IMR-90 (cell line): ENCODE results near the gene MFSD2A. TPM values are rescaled to one million over a fixed set of nuclear protein-coding genes. Genes with fewer than 3 reads are reported as not detected.

ENCODE experiments used
- ATAC-seq: fragments of 200-7000 bp; cut with Tn5 transposase; 2 replicates; pipeline ENCODE4 v1.9.1; 2020; ENCODE audit warnings: low read depth, mild to moderate bottlenecking, moderate library complexity
- BruUV-seq: library from RNA; stranded (reverse); fragments of 400-500 nt; replicated peaks from 2 replicates; lab custom pipeline; 2021; lab: Mats Ljungman, UMichigan
- CTCF ChIA-PET: fragments of 300-600 bp; formaldehyde crosslinking; extraction: SDS; loops from one replicate; lab custom pipeline; 2021; ENCODE audit warnings: antibody characterized with exemption; lab: Yijun Ruan, JAX
- POLR2A ChIA-PET: fragments of 300-600 bp; sonication (Branson Sonifier 250); formaldehyde crosslinking; loops from one replicate; lab custom pipeline; 2022; ENCODE audit warnings: antibody characterized with exemption; ENCODE audit not compliant: unreplicated experiment; lab: Charles Lee
- DNase-seq: peaks from one replicate; pipeline ENCODE4 v3.0.0; 2013
- H2AFZ ChIP-seq: replicated peaks from 2 replicates; pipeline ENCODE3; 2013; ENCODE audit warnings: low read length, mild to moderate bottlenecking; ENCODE audit not compliant: poor library complexity
- H2AK5ac ChIP-seq: 2 replicates; pipeline ENCODE4 v1.6.1; 2013; ENCODE audit warnings: low read depth, low read length, inconsistent platforms
- H2AK9ac ChIP-seq: replicated peaks from 2 replicates; pipeline ENCODE3; 2013; ENCODE audit warnings: mild to moderate bottlenecking, low read depth, low read length, moderate library complexity; ENCODE audit not compliant: poor library complexity
- H2BK120ac ChIP-seq: 2 replicates; pipeline ENCODE4 v1.6.1; 2013; ENCODE audit warnings: low read depth, low read length, inconsistent platforms
- H2BK15ac ChIP-seq: 3 replicates; pipeline ENCODE4 v1.6.1; 2013; ENCODE audit warnings: low read depth, low read length, inconsistent platforms
- H2BK20ac ChIP-seq: 2 replicates; pipeline ENCODE4 v1.6.1; 2013; ENCODE audit warnings: low read depth, mild to moderate bottlenecking, inconsistent platforms, low read length, moderate library complexity
- H2BK5ac ChIP-seq: 2 replicates; pipeline ENCODE4 v1.6.1; 2013; ENCODE audit warnings: mild to moderate bottlenecking, low read depth, low read length, inconsistent platforms; ENCODE audit not compliant: poor library complexity, severe bottlenecking
- H3K14ac ChIP-seq: replicated peaks from 2 replicates; pipeline ENCODE4 v1.6.1; 2013; ENCODE audit warnings: low read depth, low read length, inconsistent platforms
- H3K18ac ChIP-seq: 2 replicates; pipeline ENCODE4 v1.6.1; 2013; ENCODE audit warnings: low read depth, low read length, control low read depth
- H3K23ac ChIP-seq: 2 replicates; pipeline ENCODE4 v1.6.1; 2013; ENCODE audit warnings: low read depth, low read length, inconsistent platforms
- H3K27ac ChIP-seq: 2 replicates; pipeline ENCODE4 v1.5.1; 2013; ENCODE audit warnings: mild to moderate bottlenecking, control low read depth, low read length; ENCODE audit not compliant: insufficient read depth
- H3K27me3 ChIP-seq: 2 replicates; pipeline ENCODE4 v1.6.1; 2013; ENCODE audit warnings: low read length; ENCODE audit not compliant: control insufficient read depth, insufficient read depth
- H3K36me3 ChIP-seq: 2 replicates; pipeline ENCODE4 v1.6.1; 2013; ENCODE audit warnings: low read length, mixed read lengths; ENCODE audit not compliant: control insufficient read depth, insufficient read depth
- H3K4ac ChIP-seq: 2 replicates; pipeline ENCODE4 v1.6.1; 2013; ENCODE audit warnings: low read depth, low read length, inconsistent platforms
- H3K4me1 ChIP-seq: 2 replicates; pipeline ENCODE4 v1.6.1; 2013; ENCODE audit warnings: low read length, mixed read lengths; ENCODE audit not compliant: control insufficient read depth, insufficient read depth
- H3K4me2 ChIP-seq: 2 replicates; pipeline ENCODE4 v1.6.1; 2013; ENCODE audit warnings: low read depth, mild to moderate bottlenecking, control low read depth, low read length, moderate library complexity
- H3K4me3 ChIP-seq: 2 replicates; pipeline ENCODE4 v1.5.1; 2013; ENCODE audit warnings: low read depth, mild to moderate bottlenecking, control low read depth, low read length, moderate library complexity; ENCODE audit not compliant: insufficient read depth
- H3K56ac ChIP-seq: 2 replicates; pipeline ENCODE4 v1.6.1; 2013; ENCODE audit warnings: low read length, inconsistent platforms; ENCODE audit not compliant: insufficient read depth; ENCODE audit errors: extremely low read depth
- H3K79me1 ChIP-seq, 2 experiments: 2 replicates each; pipeline ENCODE4 v1.6.1; 2013; ENCODE audit warnings: low read length in 2 of 2, inconsistent platforms in 1 of 2, low read depth in 1 of 2
- H3K9ac ChIP-seq: 2 replicates; pipeline ENCODE4 v1.6.1; 2013; ENCODE audit warnings: low read depth, low read length, control low read depth
- H3K9me1 ChIP-seq: 2 replicates; pipeline ENCODE4 v1.6.1; 2013; ENCODE audit warnings: low read length, inconsistent platforms; ENCODE audit not compliant: insufficient read depth
- H3K9me3 ChIP-seq: 2 replicates; pipeline ENCODE4 v1.6.1; 2013; ENCODE audit warnings: low read length; ENCODE audit not compliant: control insufficient read depth, insufficient read depth
- H4K20me1 ChIP-seq: 2 replicates; pipeline ENCODE4 v1.6.1; 2013; ENCODE audit warnings: low read length, inconsistent platforms; ENCODE audit not compliant: insufficient read depth
- H4K5ac ChIP-seq: 2 replicates; pipeline ENCODE4 v1.6.1; 2013; ENCODE audit warnings: mild to moderate bottlenecking, low read depth, low read length, control low read depth
- H4K8ac ChIP-seq, 2 experiments: 2 replicates each; pipeline ENCODE4 v1.6.1; 2013; ENCODE audit warnings: low read depth in 2 of 2, low read length in 2 of 2, control low read depth in 1 of 2, inconsistent platforms in 1 of 2
- H4K91ac ChIP-seq: 2 replicates; pipeline ENCODE4 v1.6.1; 2013; ENCODE audit warnings: low read depth, low read length, inconsistent platforms; ENCODE audit not compliant: insufficient read depth
- CEBPB ChIP-seq: IDR thresholded peaks from 2 replicates; pipeline ENCODE4 v1.6.1; 2012; ENCODE audit warnings: low read depth, low read length, improper control_type of control experiment
- CTCF ChIP-seq: conservative IDR thresholded peaks from 2 replicates; pipeline ENCODE4 v1.5.1; 2012; ENCODE audit warnings: mild to moderate bottlenecking, low read depth, low read length, improper control_type of control experiment
- FOS ChIP-seq: fragments of 150-350 bp; IDR thresholded peaks from 2 replicates; pipeline ENCODE4 v1.6.1; 2016; ENCODE audit warnings: low read depth, low read length
- MAZ ChIP-seq: IDR thresholded peaks from 2 replicates; pipeline ENCODE4 v1.6.1; 2012; ENCODE audit warnings: low read depth, mild to moderate bottlenecking, low read length, improper control_type of control experiment, moderate library complexity, borderline replicate concordance
- MXI1 ChIP-seq: IDR thresholded peaks from 2 replicates; pipeline ENCODE4 v1.6.1; 2012; ENCODE audit warnings: low read depth, mild to moderate bottlenecking, low read length, moderate library complexity, borderline replicate concordance
- NFE2L2 ChIP-seq: fragments of 150-350 bp; IDR thresholded peaks from 2 replicates; pipeline ENCODE4 v1.6.1; 2016; ENCODE audit warnings: low read depth, mild to moderate bottlenecking, low read length
- POLR2A ChIP-seq: IDR thresholded peaks from 2 replicates; pipeline ENCODE4 v1.6.1; 2012; ENCODE audit warnings: mild to moderate bottlenecking, low read depth, low read length
- RAD21 ChIP-seq: IDR thresholded peaks from 2 replicates; pipeline ENCODE4 v1.6.1; 2012; ENCODE audit warnings: low read length, improper control_type of control experiment
- RFX5 ChIP-seq: IDR thresholded peaks from 2 replicates; pipeline ENCODE4 v1.8.0; 2012; ENCODE audit warnings: low read depth, mild to moderate bottlenecking, low read length, moderate library complexity
- SMC3 ChIP-seq: fragments of 150-350 bp; IDR thresholded peaks from 2 replicates; pipeline ENCODE4 v1.6.1; 2016; ENCODE audit warnings: low read depth, mild to moderate bottlenecking, antibody characterized with exemption, low read length, moderate library complexity
- WGBS, 2 experiments: methylation state at CpG; one replicate each; pipeline versions ENCODE4 v1.1.5 to v1.1.7; 2013; ENCODE audit warnings: missing lambda C conversion rate in 2 of 2; ENCODE audit not compliant: insufficient read length in 1 of 2; ENCODE audit errors: extremely low coverage in 2 of 2; 5-methylcytosine and 5-hydroxymethylcytosine counted together
- dilution Hi-C: fragments of 300-500 bp; cut with HindIII; formaldehyde crosslinking; loops from one replicate; pipeline ENCODE4 v1.14.3; 2018; ENCODE audit warnings: low sequenced_read_pairs; ENCODE audit not compliant: unreplicated experiment
- in situ Hi-C: fragments of 300-500 bp; cut with MboI; formaldehyde crosslinking; loops from 3 replicates; pipeline ENCODE4 v1.14.3; 2019; ENCODE audit warnings: low sequenced_read_pairs, inconsistent platforms, mixed read lengths
- intact Hi-C: fragments of 100-400 bp; cut with micrococcal nuclease; formaldehyde crosslinking; loops from 2 replicates; pipeline ENCODE4 v1.10.0; 2022
- polyA plus RNA-seq, 3 experiments: library from polyadenylated mRNA; depleted of rRNA; stranded (reverse); fragments of >200 nt; gene quantifications; 2 replicates each; pipeline ENCODE4 v1.2.3, GENCODE V29; 2012; ENCODE audit warnings: low replicate concordance in 1 of 3
- total RNA-seq: library from RNA; depleted of rRNA; stranded (reverse); fragments of >200 nt; gene quantifications from 2 replicates; pipeline ENCODE4 v1.2.3, GENCODE V29; 2012

The MFSD2A gene
- total and polyA plus RNA-seq, 2 of the 4 experiments (the other 2 are of a cell fraction) = 5.7 to 7.3 TPM

- Histone ChIP-seq H3K79me1 (no peaks in the 10 kb centered on the region), H3K23ac (no peak overlapping the region), H2AK9ac (no peak overlapping the region), H4K8ac (no peak overlapping the region), H2AFZ (no peak overlapping the region), H2BK15ac (no peak overlapping the region), H2BK120ac (no peak overlapping the region), H4K20me1 (no peaks in the 10 kb centered on the region), H2BK5ac (no peak overlapping the region), H3K14ac (no peak overlapping the region), H3K4me3 (no peak overlapping the region), H3K9me1 (no peaks in the 10 kb centered on the region), H2AK5ac (no peak overlapping the region), H3K36me3 (no peaks in the 10 kb centered on the region), H3K27me3 (peaks cover 27% of the 10 kb centered on the region), H3K56ac (no peak overlapping the region), H3K4ac (no peak overlapping the region), H3K9me3 (no peaks in the 10 kb centered on the region), H3K27ac (no peak overlapping the region), H4K5ac (no peak overlapping the region), H4K91ac (no peak overlapping the region), H3K9ac (no peak overlapping the region), H3K18ac (no peak overlapping the region), H3K4me1 (no peaks in the 10 kb centered on the region), H3K4me2 (no peak overlapping the region), H2BK20ac (no peak overlapping the region)
- DNase-seq = no peak
- WGBS, 2 experiments = 50% methylated on average over 2 of the region's 5 CpGs; no CpG with 5 or more reads in 1 of the 2 experiments
- BruUV-seq = no TSS peak
- no peak for ATAC-seq
- POLR2A ChIA-PET = no interaction called here
- intact Hi-C loops = no loop called here
- dilution Hi-C loops = no loop called here
- in situ Hi-C loops = no loop called here
- TF ChIP-seq RFX5 (no peak), CEBPB (no peak), POLR2A (no peak), NFE2L2 (no peak), FOS (no peak), RAD21 (no peak), SMC3 (no peak), MAZ (no peak), CTCF (no peak), MXI1 (no peak)
- CTCF ChIA-PET = no interaction called here
Measured at GRCh38 chr1:39940253-39940652, 14.7 kb upstream of the MFSD2A start.
